ENCODE results near the gene RHBDF2. TPM values are rescaled to one million over a fixed set of nuclear protein-coding genes. Genes with fewer than 3 reads are reported as not detected.

The RHBDF2 gene
- total RNA-seq, 1 experiment from 2014 or later: 19.7 TPM

GRCh38 chr17:76532072-76532651 is 30.9 kb upstream of the RHBDF2 start:
- Histone ChIP-seq H2BK5ac (ENCODE audit: insufficient read length, low read length) (no peak overlapping the region), H4K91ac (ENCODE audit: insufficient read length, low read depth, low read length) (no peak overlapping the region), H3K4me1 (ENCODE audit: insufficient read depth, low read length) (peaks cover 4% of the 10 kb centered on the region; the same call in 1 of the 2 replicates), H2BK120ac (ENCODE audit: low read depth, low read length, poor library complexity, severe bottlenecking) (no peak overlapping the region), H3K9me3 (ENCODE audit: control insufficient read depth, low read depth, low read length) (no peaks in the 10 kb centered on the region), H3K79me1 (ENCODE audit: insufficient read depth, low read depth, low read length, poor library complexity, severe bottlenecking) (no peaks in the 10 kb centered on the region), H2BK15ac (ENCODE audit: low read depth, low read length) (no peak overlapping the region), H3K56ac (ENCODE audit: insufficient read length, low read depth, low read length) (no peak overlapping the region), H3K14ac (ENCODE audit: insufficient read depth, low read length) (no peak overlapping the region), H2BK12ac (ENCODE audit: insufficient read length, low read depth, low read length) (no peak overlapping the region), H3K23me2 (ENCODE audit: insufficient read length, low read depth, low read length, poor library complexity, severe bottlenecking) (peaks cover 2% of the 10 kb centered on the region), H3K4me2 (ENCODE audit: insufficient read depth, insufficient read length, low read length) (no peak overlapping the region), H3K79me2 (ENCODE audit: insufficient read depth, low read length) (no peaks in the 10 kb centered on the region), H3K27ac (ENCODE audit: insufficient read length, low read depth, low read length) (no peak overlapping the region), H3K27me3 (ENCODE audit: insufficient read depth, low read length) (peaks cover 6% of the 10 kb centered on the region; the same call in 1 of the 2 replicates), H4K5ac (ENCODE audit: insufficient read length, low read depth, low read length) (no peak overlapping the region), H3K4ac (ENCODE audit: low read depth, low read length) (no peak overlapping the region), H3K23ac (ENCODE audit: insufficient read length, low read depth, low read length) (no peak overlapping the region), H2AK5ac (ENCODE audit: insufficient read length, low read length) (no peak overlapping the region), H3T11ph (ENCODE audit: low read length) (no peak overlapping the region), H3K9ac (ENCODE audit: extremely low read depth, insufficient read length, low read length) (no peak overlapping the region), H3K18ac (ENCODE audit: insufficient read length, low read depth, low read length) (no peak overlapping the region), H2AFZ (ENCODE audit: low read length) (no peak overlapping the region), H4K8ac (replicated peaks; ENCODE audit: insufficient read length, low read depth, low read length) (no peak overlapping the region), H4K20me1 (ENCODE audit: control insufficient read depth, insufficient read depth, insufficient read length) (no peaks in the 10 kb centered on the region), H2BK20ac (ENCODE audit: low read depth, low read length, poor library complexity, severe bottlenecking) (no peak overlapping the region)
- Mint-ChIP-seq H3K4me3 (no peak overlapping the region), H3K27me3 (ENCODE audit: low read depth) (peaks cover 45% of the 10 kb centered on the region), H3K36me3 (ENCODE audit: insufficient read depth in 1 of 3, low read depth in 3 of 3) (no peaks in the 10 kb centered on the region), H3K4me1 (peaks cover 15 to 34% of the 10 kb centered on the region in 2 experiments), H3K27ac (no peak overlapping the region), H3K9me3 (no peaks in the 10 kb centered on the region)
- DNase-seq: no peak
- TF ChIP-seq CTCF (conservative IDR thresholded peaks at IDR 0.05): no peak
- WGBS (ENCODE audit: extremely low coverage, insufficient read length, low lambda C conversion rate): no CpG with 5 or more reads among the region's 8 CpGs

Measured in H9 (cell line).